GM18909 (cell line): ENCODE data around the gene MSX1.

Experiments
- ATAC-seq: cut with Tn5 transposase; IDR thresholded peaks from one replicate; pipeline ENCODE4 v1.9.1; 2021; ENCODE audit warnings: mild to moderate bottlenecking; ENCODE audit not compliant: unreplicated experiment, poor library complexity

MSX1 gene

DNA sequence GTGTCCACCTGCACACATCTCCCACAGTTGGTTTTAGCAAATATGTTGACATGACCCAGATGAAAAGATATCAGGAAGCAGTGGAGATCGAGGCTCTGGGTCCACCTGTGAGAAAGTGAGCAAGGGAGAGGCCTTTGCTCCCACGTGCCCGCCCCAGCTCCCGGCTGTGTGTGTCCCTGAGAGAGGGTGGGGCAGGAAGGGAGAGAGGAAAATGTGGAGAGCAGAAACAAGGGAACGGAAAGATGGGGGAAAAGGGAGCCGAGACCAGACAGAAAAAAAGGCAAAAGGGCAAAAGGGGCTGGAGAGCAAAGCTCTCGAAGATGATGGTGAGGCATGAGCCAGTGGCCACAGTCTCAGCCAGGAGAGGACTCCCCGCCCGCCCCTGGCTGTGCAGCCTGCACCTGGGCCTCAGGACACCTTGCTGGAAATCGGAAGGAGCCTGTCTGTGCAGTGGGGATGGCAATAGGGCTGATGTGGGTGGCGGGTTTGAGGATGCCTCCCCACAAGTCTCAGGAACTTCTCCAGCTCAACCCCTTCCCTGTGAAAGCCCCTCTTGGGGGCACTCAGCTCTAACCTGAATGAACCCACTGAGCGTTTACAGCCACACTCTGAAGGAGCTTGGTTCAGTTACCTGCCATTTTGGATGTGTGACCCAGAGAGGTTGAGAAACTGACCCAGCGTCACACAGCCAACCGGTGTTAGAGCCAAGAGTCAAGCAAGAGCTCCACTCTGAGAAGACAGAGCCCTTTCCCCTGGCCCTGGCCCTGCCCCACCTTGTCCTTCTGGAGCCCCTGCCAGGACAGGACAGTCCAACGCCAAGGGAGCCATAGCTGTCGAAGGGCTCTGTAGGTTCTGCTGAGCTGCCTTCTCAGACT, 20.3 kb upstream of the MSX1 start:
- no peak for ATAC-seq

- ATAC-seq = no peak
These were observed 19.1 kb upstream of the MSX1 start for GRCh38 chr4:4840351-4840750.

DNA sequence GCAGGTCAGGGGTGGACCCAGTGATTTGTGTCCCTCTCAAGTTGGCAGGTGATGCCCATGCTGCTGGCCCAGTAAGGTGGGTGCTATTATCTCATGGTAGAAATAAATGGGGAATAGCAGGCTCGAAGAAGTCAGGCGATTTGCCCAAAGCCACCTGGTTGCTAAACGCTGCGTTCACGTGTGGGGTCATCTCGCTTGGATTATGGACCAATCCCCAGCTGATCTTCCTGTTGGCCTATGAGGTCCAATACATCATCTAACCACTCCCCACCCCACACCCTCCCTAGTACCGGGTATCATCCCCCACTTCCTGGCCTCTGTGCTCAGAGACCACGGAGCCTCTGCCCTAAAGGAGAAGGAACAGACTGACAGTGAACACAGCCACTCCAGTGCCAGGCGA, 18.3 kb upstream of the MSX1 start:
- no peak for ATAC-seq

- no peak for ATAC-seq
These were observed 16.7 kb upstream of the MSX1 start for GRCh38 chr4:4842476-4843441.

DNA sequence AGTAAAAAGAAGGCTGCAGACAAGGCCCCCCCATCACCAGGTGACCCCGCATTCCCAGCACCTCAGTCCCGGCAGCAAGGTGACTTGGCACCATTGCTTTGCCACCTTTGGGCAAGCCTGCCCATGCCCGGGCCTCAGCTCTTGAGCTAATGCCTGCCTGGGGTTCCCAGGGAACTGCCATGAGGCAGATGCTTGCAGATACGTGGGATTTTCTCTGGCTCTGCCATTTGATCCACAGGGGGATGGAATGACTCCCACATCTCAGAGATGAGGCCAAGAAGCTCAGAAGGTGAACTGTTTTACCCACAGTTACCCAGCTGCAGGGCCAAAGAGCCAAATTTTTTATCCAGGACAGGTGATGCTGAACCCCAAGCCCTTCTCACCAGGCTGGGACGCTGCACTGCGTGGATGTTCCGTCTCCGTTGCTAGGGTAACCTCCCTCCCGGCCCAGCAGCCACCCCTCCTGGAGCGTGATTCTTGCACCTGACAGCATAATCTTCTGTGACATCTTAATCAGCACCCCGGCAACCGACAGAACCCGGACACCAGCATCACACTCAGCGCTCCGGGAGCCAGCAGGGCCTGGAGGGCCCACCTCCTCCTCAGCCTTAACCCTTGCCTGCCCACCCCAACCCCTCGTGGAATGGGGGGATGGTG, 15.7 kb upstream of the MSX1 start:
- no peak for ATAC-seq

DNA sequence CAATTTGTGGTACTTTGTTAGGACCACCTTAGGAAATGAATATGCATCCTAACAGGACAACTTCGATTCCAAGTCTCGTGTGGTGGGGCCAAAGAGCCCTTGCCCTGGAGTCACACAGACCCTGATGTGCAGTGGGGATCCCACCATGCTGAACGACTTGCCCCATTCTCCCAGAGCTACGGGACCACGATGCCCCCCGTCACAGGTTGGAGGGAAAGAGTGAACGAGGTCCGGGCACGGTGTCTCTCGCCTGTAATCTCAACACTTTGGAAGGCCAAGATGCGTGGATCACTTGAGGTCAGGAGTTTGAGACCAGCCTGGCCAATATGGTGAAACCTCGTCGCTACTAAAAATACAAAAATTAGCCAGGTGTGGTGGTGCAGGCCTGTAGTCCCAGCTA, 14.4 kb upstream of the MSX1 start:
- ATAC-seq = no peak

DNA sequence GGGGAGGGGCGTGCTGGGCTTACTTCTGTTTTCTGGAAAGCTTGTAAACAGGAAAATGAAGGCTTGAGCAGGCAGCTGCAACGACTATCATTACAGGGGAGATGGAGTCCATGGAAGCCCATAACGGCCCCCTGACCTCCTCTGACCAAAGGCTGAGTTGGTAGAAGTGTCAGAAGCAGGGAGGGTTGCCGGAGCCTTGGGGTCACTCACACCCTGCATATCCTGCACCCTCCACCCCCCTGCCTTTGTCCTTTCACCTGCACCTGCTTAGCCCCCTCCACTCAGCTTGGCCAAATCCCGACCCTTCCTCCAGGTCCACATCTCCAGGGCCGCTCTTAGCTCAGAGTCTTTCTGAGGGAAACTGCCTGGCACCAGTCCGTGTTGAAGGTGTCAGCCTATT, 12.5 kb upstream of the MSX1 start:
- no peak for ATAC-seq

DNA sequence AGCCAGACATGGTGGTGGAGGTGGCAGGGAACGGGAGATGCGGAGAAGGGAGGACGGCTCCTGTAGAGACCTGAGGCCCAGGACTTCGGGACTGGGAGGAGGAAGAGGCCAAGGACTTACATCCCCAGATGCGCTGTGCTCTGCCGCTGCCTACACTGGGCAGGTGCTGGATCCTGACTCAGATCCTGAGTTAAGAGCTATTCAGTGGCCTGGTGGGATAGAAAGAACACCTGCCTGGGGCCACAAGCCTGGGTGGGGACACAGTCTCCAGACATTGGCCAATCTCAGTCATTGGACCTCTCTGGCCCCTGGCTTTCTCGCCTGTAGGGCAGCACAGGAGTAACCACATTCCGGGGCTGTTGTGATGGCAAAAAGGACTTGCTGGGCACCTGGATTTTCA, 10.9 kb upstream of the MSX1 start:
- no peak for ATAC-seq

GRCh38 chr4:4849106-4849505, 10.4 kb upstream of the MSX1 start:
- no peak for ATAC-seq

GRCh38 chr4:4849524-4850193, 9.8 kb upstream of the MSX1 start:
- no peak for ATAC-seq

GRCh38 chr4:4851081-4851480, 8.4 kb upstream of the MSX1 start:
- no peak for ATAC-seq

DNA sequence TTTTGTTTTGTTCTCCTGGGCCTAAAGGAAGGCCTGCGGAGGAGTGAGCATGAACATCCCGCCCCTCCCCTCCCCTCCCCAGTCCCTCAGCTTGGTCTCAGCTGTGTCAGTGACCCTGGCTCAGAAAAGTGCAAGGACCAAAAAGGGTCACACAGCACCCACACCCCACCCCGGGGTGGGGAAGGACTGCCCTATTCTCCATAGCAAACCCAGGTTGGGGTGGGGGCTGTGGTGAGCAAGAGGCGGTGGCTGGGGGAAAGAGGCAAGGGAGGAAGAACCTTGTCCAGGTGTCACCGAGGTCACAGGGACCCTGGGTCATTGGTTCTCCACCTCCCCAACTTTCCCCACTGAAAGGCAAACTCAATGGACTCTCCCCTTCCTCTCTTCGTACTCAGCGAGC, 7.6 kb upstream of the MSX1 start:
- no peak for ATAC-seq

- peak; percentile 55 for ATAC-seq
These were observed 6.7 kb upstream of the MSX1 start for GRCh38 chr4:4852591-4853362.

DNA sequence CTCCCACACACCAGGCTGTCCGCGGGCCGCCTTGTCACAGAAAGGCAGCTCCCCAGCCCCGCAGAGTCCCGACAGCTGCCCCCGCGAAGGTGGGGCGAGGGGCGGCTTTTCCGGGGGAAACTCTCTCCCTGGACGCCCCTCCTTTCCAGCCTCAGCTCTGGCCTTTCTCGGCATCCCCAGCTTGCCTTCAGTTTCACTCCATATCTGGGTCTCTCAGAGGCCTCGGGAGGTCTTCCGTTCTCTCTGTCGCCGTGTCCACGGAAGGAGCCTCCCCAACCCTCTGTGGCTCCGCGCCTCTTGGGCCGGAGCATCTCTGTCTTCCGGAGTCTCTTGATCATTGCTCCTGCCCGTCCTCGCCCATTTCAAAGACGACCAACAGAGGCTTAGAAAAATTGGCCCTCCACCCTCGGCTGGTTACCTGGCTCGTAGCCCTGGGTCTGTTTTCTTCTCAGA, 6.1 kb upstream of the MSX1 start:
- peak; percentile 22 for ATAC-seq

DNA sequence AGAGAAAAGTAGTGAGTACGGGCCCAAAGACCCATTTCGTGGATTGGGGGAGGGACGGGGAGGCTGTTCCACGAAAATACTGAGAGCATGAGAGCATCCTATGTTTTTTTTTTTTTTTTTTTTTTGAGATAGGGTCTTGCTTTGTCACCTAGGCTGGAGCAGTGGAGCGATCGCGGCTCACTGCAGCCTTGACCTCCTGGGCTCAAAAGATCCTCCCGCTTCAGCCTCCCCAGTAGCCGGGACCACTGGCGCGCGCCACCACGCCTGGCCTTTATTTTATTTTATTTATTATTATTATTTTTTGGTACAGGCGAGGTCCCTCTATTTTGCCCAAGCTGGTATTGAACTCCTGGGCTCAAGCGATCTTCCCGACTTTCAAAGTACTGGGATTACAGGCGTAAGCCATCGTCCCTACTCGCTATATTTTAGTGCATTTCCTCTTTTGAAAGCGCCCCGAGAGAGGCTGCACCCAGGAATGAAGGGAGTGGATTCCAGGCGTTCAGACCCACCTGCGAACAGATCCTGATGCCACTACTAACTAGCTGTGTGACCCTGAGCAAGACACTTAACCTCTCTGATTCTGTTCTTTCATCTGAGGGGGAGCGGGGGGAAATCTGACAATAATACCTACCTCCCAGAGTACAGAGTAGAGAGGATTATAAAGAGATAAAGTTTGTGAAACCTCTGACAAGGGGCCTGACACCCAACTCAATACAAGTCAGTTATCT, 5.4 kb upstream of the MSX1 start:
- ATAC-seq = no peak

- no peak for ATAC-seq
These were observed 4.7 kb upstream of the MSX1 start for GRCh38 chr4:4854649-4855295.

DNA sequence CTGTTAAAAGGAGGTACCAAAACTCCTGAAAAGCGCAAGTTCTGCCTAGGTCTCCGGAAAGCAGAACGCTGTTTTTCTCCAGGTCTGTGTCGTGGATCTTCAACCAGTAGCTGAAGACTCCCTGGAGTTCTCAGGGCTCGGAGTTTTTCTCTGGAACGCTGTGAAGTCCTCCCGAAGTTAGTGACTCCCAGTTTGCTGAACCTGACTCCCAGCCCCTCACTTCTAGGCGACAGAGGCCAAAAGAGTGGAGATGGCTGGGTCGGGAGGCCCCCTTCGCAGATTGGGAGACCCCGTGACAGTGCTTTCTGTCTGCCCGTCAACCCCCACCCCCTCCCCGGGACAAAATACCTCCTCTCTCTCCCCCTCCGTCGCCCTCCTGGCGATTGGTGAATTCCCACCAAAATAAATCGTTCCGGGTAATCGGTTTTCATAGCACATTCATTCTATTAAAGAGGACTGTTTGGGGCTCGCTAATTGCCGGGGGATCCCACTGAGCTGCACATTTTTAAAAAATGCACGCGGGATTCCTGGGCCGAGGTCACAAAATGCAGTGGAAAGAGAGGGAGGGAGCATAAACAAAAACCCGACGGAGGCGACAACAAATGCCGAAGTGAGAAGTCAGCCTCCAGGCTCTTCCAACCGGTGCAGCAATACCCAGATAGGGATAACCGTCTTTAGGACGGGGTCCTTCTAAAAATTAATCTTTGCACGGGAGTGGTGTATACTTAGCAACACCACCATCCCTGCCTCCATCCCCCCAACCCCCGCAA, 4.0 kb upstream of the MSX1 start:
- no peak for ATAC-seq
